KMS-11 (cell line): ENCODE measurements around the gene SPDYA.

Source experiments
- H2AFZ ChIP-seq: fragments of 200-600 bp; sonication (generic); 2 replicates; pipeline ENCODE4 v1.6.1; 2016; ENCODE audit warnings: antibody characterized with exemption, mixed run types, low read depth
- H3K27ac ChIP-seq: fragments of 200-600 bp; sonication (generic); 2 replicates; pipeline ENCODE4 v1.6.1; 2016; ENCODE audit warnings: mild to moderate bottlenecking, mixed run types
- H3K27me3 ChIP-seq: fragments of 200-600 bp; sonication (generic); 2 replicates; pipeline ENCODE4 v1.6.1; 2017; ENCODE audit warnings: mild to moderate bottlenecking, low read depth, mixed run types, moderate library complexity; ENCODE audit not compliant: insufficient read depth
- H3K36me3 ChIP-seq: fragments of 200-600 bp; sonication (generic); 2 replicates; pipeline ENCODE4 v1.6.1; 2017; ENCODE audit warnings: mild to moderate bottlenecking, mixed run types; ENCODE audit not compliant: insufficient read depth
- H3K4me1 ChIP-seq: fragments of 200-600 bp; sonication (generic); 2 replicates; pipeline ENCODE4 v1.6.1; 2016; ENCODE audit warnings: mild to moderate bottlenecking, low read depth, mixed run types; ENCODE audit not compliant: poor library complexity, severe bottlenecking
- H3K4me2 ChIP-seq: fragments of 200-600 bp; sonication (generic); 2 replicates; pipeline ENCODE4 v1.7.0; 2016; ENCODE audit warnings: mild to moderate bottlenecking, mixed run types
- H3K4me3 ChIP-seq: fragments of 200-600 bp; sonication (generic); IDR thresholded peaks from 2 replicates; pipeline ENCODE4 v1.6.1; 2017; ENCODE audit warnings: low read depth, low read length, mixed read lengths; ENCODE audit not compliant: insufficient read depth
- H3K79me2 ChIP-seq: fragments of 200-600 bp; sonication (generic); 2 replicates; pipeline ENCODE4 v1.6.1; 2016; ENCODE audit warnings: low read depth, mixed run types; ENCODE audit not compliant: insufficient read depth
- H3K9ac ChIP-seq: fragments of 200-600 bp; sonication (generic); 2 replicates; pipeline ENCODE4 v1.6.1; 2016; ENCODE audit warnings: mild to moderate bottlenecking, mixed run types
- H4K20me1 ChIP-seq: fragments of 200-600 bp; sonication (generic); 2 replicates; pipeline ENCODE4 v1.6.1; 2016; ENCODE audit warnings: mild to moderate bottlenecking, mixed run types; ENCODE audit not compliant: insufficient read depth
- CTCF ChIP-seq: fragments of 200-600 bp; sonication (generic); conservative IDR thresholded peaks from 2 replicates; pipeline ENCODE4 v1.6.1; 2017; ENCODE audit warnings: low read depth, mild to moderate bottlenecking, antibody characterized with exemption, low read length, moderate library complexity, mixed read lengths

Gene SPDYA

GRCh38 chr2:28809927-28810326 is 707 bp upstream of the SPDYA start:
- Histone ChIP-seq H3K36me3 (no peaks in the 10 kb centered on the region), H4K20me1 (no peaks in the 10 kb centered on the region), H3K4me2 (no peak overlapping the region), H3K4me1 (no peaks in the 10 kb centered on the region), H3K4me3 (no peak overlapping the region), H2AFZ (no peak overlapping the region), H3K27ac (no peak overlapping the region), H3K27me3 (no peaks in the 10 kb centered on the region), H3K9ac (no peak overlapping the region), H3K79me2 (no peaks in the 10 kb centered on the region)
- no peak for TF ChIP-seq CTCF

DNA sequence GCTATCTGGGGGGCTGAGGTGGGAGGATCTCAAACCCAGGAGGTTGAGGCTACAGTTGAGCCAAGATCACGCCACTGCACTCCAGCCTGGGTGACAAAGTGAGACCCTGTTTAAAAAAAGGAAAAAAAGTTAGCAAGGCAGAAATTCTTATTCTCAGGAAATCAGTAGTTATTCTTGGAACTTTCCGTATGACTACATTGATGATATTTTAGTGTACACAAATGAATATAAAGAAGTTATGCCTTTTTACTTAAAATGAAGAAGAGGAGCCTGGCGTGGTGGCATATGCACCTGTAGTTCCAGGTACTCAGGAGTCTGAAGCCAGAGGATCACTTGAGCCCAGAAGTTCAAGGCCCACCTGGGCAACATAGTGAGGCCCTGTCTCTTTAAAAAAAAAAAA is 7.4 kb downstream of the SPDYA start:
- H3K36me3 ChIP-seq = no peaks in the 10 kb centered on the region
- no peak for TF ChIP-seq CTCF
- H3K27me3 ChIP-seq = no peaks in the 10 kb centered on the region
- no peaks in the 10 kb centered on the region; the same call in 1 of the 2 replicates for H4K20me1 ChIP-seq
- no peak overlapping the region for H2AFZ ChIP-seq
- no peak overlapping the region for H3K4me3 ChIP-seq
- H3K4me2 ChIP-seq = no peak overlapping the region
- no peaks in the 10 kb centered on the region for H3K79me2 ChIP-seq
- H3K4me1 ChIP-seq = no peaks in the 10 kb centered on the region
- no peak overlapping the region for H3K9ac ChIP-seq
- H3K27ac ChIP-seq = no peak overlapping the region

DNA sequence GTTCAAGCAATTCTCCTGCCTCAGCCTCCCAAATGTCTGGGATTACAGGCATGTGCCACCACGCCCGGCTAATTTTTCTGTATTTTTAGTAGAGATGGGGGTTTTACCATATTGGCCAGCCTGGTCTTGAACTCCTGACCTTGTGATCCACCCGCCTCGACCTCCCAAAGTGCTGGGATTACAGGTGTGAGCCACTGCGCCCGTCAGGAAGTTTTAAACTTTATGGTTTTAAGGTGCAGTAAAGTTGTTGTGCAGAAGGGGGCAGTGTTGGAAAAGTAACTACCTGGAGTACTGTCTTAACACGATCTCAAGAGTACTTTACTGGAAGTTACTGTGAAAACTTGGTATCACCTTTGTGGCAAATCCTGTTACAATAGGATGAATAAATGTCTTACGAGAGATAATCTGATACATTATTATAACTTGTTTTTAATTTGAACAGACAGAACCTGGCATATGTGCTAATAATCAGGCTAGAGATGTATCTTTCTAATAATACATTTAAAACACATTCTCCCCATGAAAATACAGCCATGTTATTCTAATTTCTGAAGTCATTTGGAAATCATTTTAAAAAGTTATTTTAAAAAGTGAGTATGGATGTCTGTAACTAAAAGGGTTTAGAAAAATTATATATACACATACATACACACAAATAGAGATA is 10.8 kb downstream of the SPDYA start:
- Histone ChIP-seq H3K27me3 (no peaks in the 10 kb centered on the region), H3K27ac (no peak overlapping the region), H2AFZ (no peak overlapping the region), H3K4me2 (no peak overlapping the region), H3K79me2 (no peaks in the 10 kb centered on the region), H3K9ac (no peak overlapping the region), H3K4me1 (no peaks in the 10 kb centered on the region), H4K20me1 (no peaks in the 10 kb centered on the region; the same call in 1 of the 2 replicates), H3K36me3 (no peaks in the 10 kb centered on the region), H3K4me3 (no peak overlapping the region)
- TF ChIP-seq CTCF = peak; percentile 76

DNA sequence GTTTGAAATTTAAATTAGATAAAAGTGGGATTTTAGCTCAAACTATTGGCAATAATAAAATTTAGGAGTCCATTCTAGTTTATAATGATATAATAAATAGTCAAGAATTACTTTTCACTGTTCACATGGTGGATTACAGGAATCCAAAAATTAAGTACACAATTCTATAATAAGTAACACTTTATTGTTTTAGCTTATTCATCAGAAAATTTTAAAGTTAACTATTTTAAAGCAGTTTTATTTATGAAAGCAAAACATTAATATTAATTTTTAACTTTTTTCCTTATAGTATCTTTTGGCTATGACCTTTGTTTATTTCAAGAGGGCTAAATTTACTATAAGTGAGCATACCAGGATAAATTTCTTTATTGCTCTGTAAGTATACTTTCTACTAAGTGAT is 11.4 kb downstream of the SPDYA start:
- H3K36me3 ChIP-seq = no peaks in the 10 kb centered on the region

More for the DNA sequence above, 11.4 kb downstream of the SPDYA start:
- no peak overlapping the region for H2AFZ ChIP-seq
- H3K9ac ChIP-seq = no peak overlapping the region
- no peak overlapping the region for H3K4me2 ChIP-seq
- no peak overlapping the region for H3K27ac ChIP-seq
- H3K27me3 ChIP-seq = no peaks in the 10 kb centered on the region
- H4K20me1 ChIP-seq = no peaks in the 10 kb centered on the region; the same call in 1 of the 2 replicates
- no peak overlapping the region for H3K4me3 ChIP-seq
- H3K4me1 ChIP-seq = no peaks in the 10 kb centered on the region
- TF ChIP-seq CTCF = no peak
- H3K79me2 ChIP-seq = no peaks in the 10 kb centered on the region
